Common myeloid progenitor, CD34-positive (primary cell): Measurements from ENCODE around the gene SLCO3A1.

Experiments used
- CTCF ChIA-PET: fragments of 350-600 bp; sonication (Branson Sonifier 250); formaldehyde crosslinking; loops from one replicate; lab custom pipeline; 2021; ENCODE audit warnings: antibody characterized with exemption; lab: Charles Lee
- POLR2A ChIA-PET: fragments of 350-600 bp; sonication (Branson Sonifier 250); formaldehyde crosslinking; loops from one replicate; lab custom pipeline; 2021; ENCODE audit warnings: antibody characterized with exemption; lab: Charles Lee
- DNase-seq, 3 donors: peaks; one replicate each; pipeline versions ENCODE4 v3.0.0 to v3.0.0-alpha.2; 2013
- H3K27ac ChIP-seq, 2 experiments: 1 replicate in 1 of 2; 2 replicates in 1 of 2; pipeline ENCODE4 v1.7.0; 2013; ENCODE audit warnings: inconsistent platforms in 2 of 2, low read length in 2 of 2, mild to moderate bottlenecking in 2 of 2, low read depth in 1 of 2, moderate library complexity in 1 of 2; ENCODE audit not compliant: severe bottlenecking in 2 of 2, insufficient read depth in 1 of 2, poor library complexity in 1 of 2
- H3K27me3 ChIP-seq, 5 experiments: replicated peaks in 2 of 5; 1 replicate in 3 of 5; 2 replicates in 2 of 5; pipeline versions ENCODE4 v1.6.1 to v1.7.0; 2013; ENCODE audit warnings: low read length in 4 of 5, mild to moderate bottlenecking in 2 of 5, moderate library complexity in 2 of 5, inconsistent platforms in 1 of 5; ENCODE audit not compliant: insufficient read depth in 5 of 5, control insufficient read depth in 4 of 5
- H3K36me3 ChIP-seq, 4 experiments: 1 replicate in 2 of 4; 2 replicates in 2 of 4; pipeline versions ENCODE4 v1.6.1 to v1.7.0; 2013; ENCODE audit warnings: low read length in 3 of 4, control low read depth in 1 of 4, mild to moderate bottlenecking in 1 of 4; ENCODE audit not compliant: control insufficient read depth in 4 of 4, insufficient read depth in 4 of 4
- H3K4me1 ChIP-seq, 4 experiments: 1 replicate in 3 of 4; 2 replicates in 1 of 4; pipeline versions ENCODE4 v1.6.1 to v1.7.1; 2013; ENCODE audit warnings: low read length in 3 of 4, mild to moderate bottlenecking in 3 of 4, control low read depth in 1 of 4, inconsistent platforms in 1 of 4, moderate library complexity in 1 of 4; ENCODE audit not compliant: control insufficient read depth in 4 of 4, insufficient read depth in 4 of 4; ENCODE audit errors: control extremely low read depth in 1 of 4
- H3K4me3 ChIP-seq, 7 experiments: 1 replicate in 4 of 7; 2 replicates in 3 of 7; pipeline versions ENCODE4 v1.5.1 to v1.7.0; 2013; ENCODE audit warnings: mild to moderate bottlenecking in 7 of 7, low read length in 6 of 7, moderate library complexity in 6 of 7, inconsistent platforms in 2 of 7, low read depth in 2 of 7, control low read depth in 1 of 7; ENCODE audit not compliant: insufficient read depth in 4 of 7, control insufficient read depth in 1 of 7; ENCODE audit errors: extremely low read depth in 1 of 7
- H3K9me3 ChIP-seq, 5 experiments: 1 replicate in 4 of 5; 2 replicates in 1 of 5; pipeline versions ENCODE4 v1.6.1 to v1.7.1; 2013; ENCODE audit warnings: low read length in 4 of 5, mild to moderate bottlenecking in 2 of 5, inconsistent platforms in 1 of 5, low read depth in 1 of 5, moderate library complexity in 1 of 5; ENCODE audit not compliant: control insufficient read depth in 4 of 5, insufficient read depth in 2 of 5; ENCODE audit errors: control extremely low read depth in 1 of 5
- WGBS: methylation state at CpG from one replicate; pipeline ENCODE4 v1.1.5; 2013; ENCODE audit not compliant: insufficient coverage; 5-methylcytosine and 5-hydroxymethylcytosine counted together

Gene SLCO3A1

GRCh38 chr15:92033723-92034122 lies 180.2 kb downstream of the SLCO3A1 start:
- Histone ChIP-seq H3K27ac (no peak overlapping the region), H3K36me3 (no peaks in the 10 kb centered on the region), H3K4me3 (no peak overlapping the region), H3K4me1 (peaks cover 0 to 23% (median 14%) of the 10 kb centered on the region in 4 experiments), H3K27me3 (no peaks in the 10 kb centered on the region), H3K9me3 (no peaks in the 10 kb centered on the region)
- ChIA-PET CTCF (no interaction called here), POLR2A (no interaction called here)
- no peak for DNase-seq
- WGBS, result 98% methylated on average over 8 of the region's 8 CpGs

- peaks cover 0 to 23% (median 14%) of the 10 kb centered on the region in 4 experiments for H3K4me1 ChIP-seq
- no peaks in the 10 kb centered on the region for H3K27me3 ChIP-seq
- WGBS, result 98% methylated on average over 7 of the region's 7 CpGs
- H3K4me3 ChIP-seq, result no peak overlapping the region
- no peaks in the 10 kb centered on the region for H3K36me3 ChIP-seq
- ChIA-PET POLR2A (no interaction called here), CTCF (no interaction called here)
- no peaks in the 10 kb centered on the region for H3K9me3 ChIP-seq
- DNase-seq, result no peak
- H3K27ac ChIP-seq, result no peak overlapping the region
Observed at GRCh38 chr15:92034227-92034626, 180.7 kb downstream of the SLCO3A1 start.

DNA sequence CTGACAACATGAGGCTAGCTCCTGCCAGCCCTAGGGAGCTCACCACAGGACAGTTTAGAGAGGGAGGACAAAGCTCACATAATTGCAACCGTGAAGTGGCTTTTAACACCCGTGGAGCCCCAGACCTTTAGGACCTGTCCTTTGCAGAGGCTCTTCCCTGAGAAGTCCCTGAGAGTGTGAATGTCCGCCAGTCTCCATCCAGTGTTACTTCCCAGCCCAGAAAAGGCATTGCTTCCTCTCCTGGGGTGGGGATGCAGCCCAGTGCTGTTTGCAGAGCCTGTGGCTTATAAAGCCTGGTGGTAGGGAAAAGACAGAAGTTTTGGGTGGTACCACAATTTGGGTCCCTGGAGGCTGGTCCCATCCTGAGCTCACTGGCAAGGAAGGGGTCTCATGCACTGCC lies 182.0 kb downstream of the SLCO3A1 start:
- H3K27ac ChIP-seq, result no peak overlapping the region
- POLR2A ChIA-PET, result no interaction called here
- H3K4me1 ChIP-seq, result peaks cover 0 to 23% (median 14%) of the 10 kb centered on the region in 4 experiments
- no peak overlapping the region for H3K4me3 ChIP-seq
- 95% methylated on average over 2 of the region's 3 CpGs for WGBS
- H3K27me3 ChIP-seq, result no peaks in the 10 kb centered on the region
- H3K9me3 ChIP-seq, result no peaks in the 10 kb centered on the region
- DNase-seq, result no peak
- CTCF ChIA-PET, result interaction anchor here (0.7 to 1.9 kb wide), 4 partner anchors 21 to 556 kb away, joined by 3 to 4 read pairs (median 3); no protein-coding TSS in a partner anchor
- no peaks in the 10 kb centered on the region for H3K36me3 ChIP-seq

GRCh38 chr15:92035961-92036360 lies 182.5 kb downstream of the SLCO3A1 start:
- no peak for DNase-seq

GRCh38 chr15:92037491-92037890 lies 184.0 kb downstream of the SLCO3A1 start:
- H3K4me3 ChIP-seq, result no peak overlapping the region
- no peak overlapping the region for H3K27ac ChIP-seq
- no peaks in the 10 kb centered on the region for H3K36me3 ChIP-seq
- H3K27me3 ChIP-seq, result no peaks in the 10 kb centered on the region
- 0% methylated on average over 1 of the region's 1 CpG for WGBS
- H3K9me3 ChIP-seq, result no peaks in the 10 kb centered on the region
- ChIA-PET CTCF (interaction anchor here (0.8 to 1.9 kb wide), 4 partner anchors 12 to 95 kb away, joined by 3 to 4 read pairs (median 3); no protein-coding TSS in a partner anchor), POLR2A (no interaction called here)
- peak in 2 of 3 donors; percentile 64 to 73 for DNase-seq
- H3K4me1 ChIP-seq, result peaks cover 0 to 23% (median 15%) of the 10 kb centered on the region in 4 experiments

More at GRCh38 chr15:92035961-92036360, 182.5 kb downstream of the SLCO3A1 start:
- no peaks in the 10 kb centered on the region for H3K36me3 ChIP-seq
- no peaks in the 10 kb centered on the region for H3K9me3 ChIP-seq
- POLR2A ChIA-PET, result no interaction called here
- CTCF ChIA-PET, result interaction anchor here (1.0 to 1.9 kb wide), 4 partner anchors 21 to 94 kb away, joined by 3 to 4 read pairs (median 4); no protein-coding TSS in a partner anchor
- WGBS, result 93% methylated on average over 2 of the region's 2 CpGs
- H3K27me3 ChIP-seq, result no peaks in the 10 kb centered on the region
- peaks cover 0 to 23% (median 15%) of the 10 kb centered on the region in 4 experiments for H3K4me1 ChIP-seq
- H3K4me3 ChIP-seq, result no peak overlapping the region
- no peak overlapping the region for H3K27ac ChIP-seq

- no CpG with 5 or more reads among the region's 1 CpG for WGBS
- Histone ChIP-seq H3K36me3 (no peaks in the 10 kb centered on the region), H3K4me1 (peaks cover 0 to 30% (median 21%) of the 10 kb centered on the region in 4 experiments), H3K4me3 (no peak overlapping the region), H3K9me3 (no peaks in the 10 kb centered on the region), H3K27ac (no peak overlapping the region), H3K27me3 (no peaks in the 10 kb centered on the region)
- POLR2A ChIA-PET, result no interaction called here
- CTCF ChIA-PET, result no interaction called here
- DNase-seq, result no peak
Observed at GRCh38 chr15:92040350-92040749, 186.8 kb downstream of the SLCO3A1 start.

GRCh38 chr15:92041371-92041770 lies 187.9 kb downstream of the SLCO3A1 start:
- no peak overlapping the region for H3K27ac ChIP-seq
- DNase-seq, result no peak
- ChIA-PET POLR2A (no interaction called here), CTCF (interaction anchor here (0.7 kb wide), 1 partner anchor 35 kb away, joined by 3 read pairs; no protein-coding TSS in a partner anchor)
- H3K9me3 ChIP-seq, result no peaks in the 10 kb centered on the region
- no peaks in the 10 kb centered on the region for H3K36me3 ChIP-seq
- 100% methylated on average over 3 of the region's 4 CpGs for WGBS
- no peaks in the 10 kb centered on the region for H3K27me3 ChIP-seq
- H3K4me3 ChIP-seq, result no peak overlapping the region
- peaks cover 0 to 30% (median 19%) of the 10 kb centered on the region in 4 experiments for H3K4me1 ChIP-seq
